ENCODE data around the gene HSD17B12.

DNA sequence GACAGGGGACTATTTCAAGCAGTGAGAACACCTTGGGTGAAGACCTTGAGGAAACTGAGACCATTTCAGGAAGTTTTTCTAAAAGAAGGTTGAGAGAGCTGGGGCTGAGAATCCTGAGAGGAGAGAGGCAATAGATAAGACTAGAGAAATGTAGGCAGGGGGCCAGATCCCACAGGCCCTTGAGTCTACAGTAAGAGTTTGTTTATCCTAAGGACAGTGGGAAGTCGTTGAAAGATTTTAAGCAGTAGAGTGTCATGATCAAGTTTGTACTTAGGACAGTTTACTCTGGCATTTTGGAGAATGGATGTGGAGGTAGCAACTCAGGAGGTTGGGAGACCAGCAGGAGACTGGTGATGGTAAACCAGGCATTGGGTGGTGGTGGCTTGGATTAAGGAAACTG lies 17.1 kb downstream of the HSD17B12 start:
- no peak for TF ChIP-seq EZH2 (IDR thresholded peaks at IDR 0.05; ENCODE audit: low read length)
- TF ChIP-seq CTCF (optimal IDR thresholded peaks at IDR 0.05 in 1 of 3, IDR thresholded peaks at IDR 0.05 in 1 of 3, conservative IDR thresholded peaks at IDR 0.05 in 1 of 3; ENCODE audit: extremely low read depth in 1 of 3, insufficient read depth in 2 of 3, low read length in 3 of 3), result no peak

Data from keratinocyte (primary cell).